Astrocyte (in vitro differentiated cells and primary cell): Measurements from ENCODE around the gene S100P. TPM values are rescaled to one million over a fixed set of nuclear protein-coding genes. Genes with fewer than 3 reads are reported as not detected.

Experiments
- DNase-seq: peaks from one replicate; pipeline ENCODE4 v3.0.0-alpha.2; 2010; ENCODE audit warnings: low read depth
- FAIRE-seq: peaks from 2 replicates; lab custom pipeline; 2011; peaks lifted over from hg19 to GRCh38; lab: Jason Lieb, UNC
- H2AFZ ChIP-seq: 2 replicates; pipeline ENCODE4 v1.6.0; 2012; ENCODE audit warnings: low read depth, low read length, inconsistent platforms
- H3K27ac ChIP-seq: 2 replicates; pipeline ENCODE4 v1.5.1; 2011; ENCODE audit warnings: low read depth, low read length, inconsistent platforms
- H3K27me3 ChIP-seq: 2 replicates; pipeline ENCODE4 v1.6.0; 2011; ENCODE audit warnings: low read length, inconsistent platforms; ENCODE audit not compliant: insufficient read depth
- H3K36me3 ChIP-seq: 2 replicates; pipeline ENCODE4 v1.5.1; 2011; ENCODE audit warnings: low read length, inconsistent platforms; ENCODE audit not compliant: insufficient read depth
- H3K4me1 ChIP-seq: 2 replicates; pipeline ENCODE4 v1.5.1; 2011; ENCODE audit warnings: low read length, inconsistent platforms; ENCODE audit not compliant: insufficient read depth
- H3K4me2 ChIP-seq: 2 replicates; pipeline ENCODE4 v1.6.0; 2012; ENCODE audit warnings: low read length, inconsistent platforms
- H3K4me3 ChIP-seq: 2 replicates; pipeline ENCODE4 v1.5.1; 2011; ENCODE audit warnings: low read depth, mild to moderate bottlenecking, low read length, inconsistent platforms; ENCODE audit not compliant: insufficient read depth
- H3K79me2 ChIP-seq: 2 replicates; pipeline ENCODE4 v1.6.0; 2012; ENCODE audit warnings: mild to moderate bottlenecking, low read length, inconsistent platforms; ENCODE audit not compliant: insufficient read depth
- H3K9ac ChIP-seq: 2 replicates; pipeline ENCODE4 v1.6.0; 2012; ENCODE audit warnings: mild to moderate bottlenecking, low read length, inconsistent platforms
- H3K9me3 ChIP-seq: 2 replicates; pipeline ENCODE4 v1.5.1; 2012; ENCODE audit warnings: low read depth, mild to moderate bottlenecking, low read length, inconsistent platforms; ENCODE audit not compliant: insufficient read depth
- H4K20me1 ChIP-seq: 2 replicates; pipeline ENCODE4 v1.6.0; 2012; ENCODE audit warnings: low read length, inconsistent platforms; ENCODE audit not compliant: insufficient read depth
- H3K27ac Mint-ChIP-seq: one replicate; pipeline ENCODE4 v1.8.0; 2021; ENCODE audit warnings: mild to moderate bottlenecking, mixed read lengths; ENCODE audit not compliant: unreplicated experiment
- H3K27me3 Mint-ChIP-seq: one replicate; pipeline ENCODE4 v1.8.0; 2021; ENCODE audit warnings: low read depth, mixed read lengths; ENCODE audit not compliant: unreplicated experiment
- H3K36me3 Mint-ChIP-seq: one replicate; pipeline ENCODE4 v1.8.0; 2021; ENCODE audit warnings: low read depth, mixed read lengths; ENCODE audit not compliant: unreplicated experiment
- H3K4me1 Mint-ChIP-seq: one replicate; pipeline ENCODE4 v1.8.0; 2021; ENCODE audit warnings: low read depth, mixed read lengths; ENCODE audit not compliant: unreplicated experiment
- H3K4me3 Mint-ChIP-seq: one replicate; pipeline ENCODE4 v1.8.0; 2021; ENCODE audit warnings: mild to moderate bottlenecking, moderate library complexity, mixed read lengths; ENCODE audit not compliant: unreplicated experiment
- H3K9me3 Mint-ChIP-seq: one replicate; pipeline ENCODE4 v1.8.0; 2021; ENCODE audit warnings: mild to moderate bottlenecking, mixed read lengths; ENCODE audit not compliant: unreplicated experiment
- CTCF ChIP-seq: IDR thresholded peaks from 2 replicates; pipeline ENCODE4 v1.5.1; 2011; ENCODE audit warnings: low read depth, mild to moderate bottlenecking, inconsistent platforms, low read length, moderate library complexity; ENCODE audit not compliant: insufficient read depth
- EZH2 ChIP-seq: IDR thresholded peaks from 2 replicates; pipeline ENCODE4 v1.6.1; 2012; ENCODE audit warnings: mild to moderate bottlenecking, low read length, inconsistent platforms; ENCODE audit not compliant: insufficient read depth
- total RNA-seq: library from RNA; stranded (reverse); gene quantifications from 2 replicates; pipeline ENCODE4 v1.2.1, GENCODE V29; 2021

Gene S100P
- total RNA-seq, 1 donor from 2014 or later = not detected

GRCh38 chr4:6706173-6706572, 12.5 kb downstream of the S100P start:
- H3K4me3 ChIP-seq = no peak overlapping the region
- no peak overlapping the region for H2AFZ ChIP-seq
- TF ChIP-seq EZH2 (no peak), CTCF (no peak)
- peaks cover 10% of the 10 kb centered on the region for H3K9me3 Mint-ChIP-seq
- no peak overlapping the region for H3K27ac ChIP-seq
- H3K9me3 ChIP-seq = no peaks in the 10 kb centered on the region
- DNase-seq = no peak
- no peak overlapping the region for H3K27ac Mint-ChIP-seq
- H3K27me3 ChIP-seq = no peaks in the 10 kb centered on the region
- H3K4me1 ChIP-seq = peaks cover 12% of the 10 kb centered on the region
- H4K20me1 ChIP-seq = peaks cover 45% of the 10 kb centered on the region
- H3K4me1 Mint-ChIP-seq = peaks cover 16% of the 10 kb centered on the region
- peaks cover 71% of the 10 kb centered on the region for H3K79me2 ChIP-seq
- peaks cover 22% of the 10 kb centered on the region for H3K36me3 Mint-ChIP-seq
- no peak overlapping the region for H3K4me2 ChIP-seq
- H3K4me3 Mint-ChIP-seq = peak overlapping the region; percentile 30
- no peaks in the 10 kb centered on the region for H3K27me3 Mint-ChIP-seq
- FAIRE-seq = no peak
- H3K36me3 ChIP-seq = no peaks in the 10 kb centered on the region
- H3K9ac ChIP-seq = no peak overlapping the region

GRCh38 chr4:6709230-6710114, 15.8 kb downstream of the S100P start, which contains the start of gene MRFAP1L1:
MRFAP1L1 (minus strand) TSS chr4:6709865; CDS start chr4:6709629, 236 bp downstream.
- peaks cover 3% of the 10 kb centered on the region for H3K9me3 ChIP-seq
- peak within 1 kb of the TSS; percentile 85 for H3K27ac Mint-ChIP-seq
- no peaks in the 10 kb centered on the region for H3K27me3 ChIP-seq
- H3K4me1 ChIP-seq = peaks cover 12% of the 10 kb centered on the region
- H3K27ac ChIP-seq = peak within 1 kb of the TSS; percentile 80
- no peaks in the 10 kb centered on the region for H3K36me3 ChIP-seq
- peaks cover 52% of the 10 kb centered on the region for H3K79me2 ChIP-seq
- H3K4me3 ChIP-seq = peak within 1 kb of the TSS; percentile 94
- peak within 1 kb of the TSS; percentile 95 for H2AFZ ChIP-seq
- DNase-seq = peak; percentile 98
- peaks cover 4% of the 10 kb centered on the region for H3K27me3 Mint-ChIP-seq
- H3K4me1 Mint-ChIP-seq = peaks cover 14% of the 10 kb centered on the region
- H3K4me3 Mint-ChIP-seq = peak within 1 kb of the TSS; percentile 100
- H3K9ac ChIP-seq = peak within 1 kb of the TSS; percentile 91
- H4K20me1 ChIP-seq = peaks cover 44% of the 10 kb centered on the region
- FAIRE-seq = no peak
- H3K36me3 Mint-ChIP-seq = peaks cover 6% of the 10 kb centered on the region
- TF ChIP-seq EZH2 = no peak
- TF ChIP-seq CTCF = no peak
- peaks cover 9% of the 10 kb centered on the region for H3K9me3 Mint-ChIP-seq
- H3K4me2 ChIP-seq = peak within 1 kb of the TSS; percentile 97
